ENCODE data around the gene EWSR1.
A peak's percentile ranks its signal among the peaks of the same experiment; 100 is the strongest.

EWSR1 gene

DNA sequence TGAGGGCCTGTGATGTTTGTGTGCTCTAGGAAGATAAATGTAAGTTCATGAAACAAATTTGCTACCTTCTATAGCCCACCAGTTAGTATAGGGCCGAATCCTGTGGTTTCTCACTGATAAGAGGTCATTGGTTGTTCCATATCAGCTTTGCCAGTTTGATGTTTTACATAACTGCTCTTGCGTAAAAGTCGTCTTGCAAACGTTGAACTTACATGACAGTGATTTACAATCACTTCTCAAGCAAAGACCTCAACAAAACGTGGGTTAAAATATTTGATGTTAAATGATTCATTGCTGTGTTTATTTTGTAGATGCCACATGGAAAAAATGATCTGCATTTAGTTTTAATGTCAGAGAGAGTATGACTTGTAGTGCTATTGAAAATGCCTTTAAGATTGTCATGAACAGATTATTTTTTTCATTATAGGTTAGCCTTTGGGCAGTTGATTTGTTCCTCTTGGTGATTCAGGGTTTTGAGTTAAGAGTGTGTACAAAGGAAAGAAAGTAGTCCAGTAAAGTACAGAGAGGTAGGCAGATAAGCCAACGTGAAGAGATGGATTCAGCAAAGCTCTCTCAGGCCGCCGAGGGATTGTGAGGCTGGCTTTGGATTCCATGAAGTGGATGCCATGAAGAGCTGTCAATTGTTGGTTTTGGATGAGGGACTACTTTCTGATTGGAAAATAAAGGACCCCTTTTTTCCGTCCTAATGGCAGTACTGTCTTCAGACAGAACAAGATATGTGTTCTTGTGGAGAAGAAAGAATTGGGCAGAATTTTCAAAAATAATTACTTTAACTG lies 2.6 kb downstream of the EWSR1 start:
- Mint-ChIP-seq H3K27me3 (no peaks in the 10 kb centered on the region), H3K4me3 (peak overlapping the region; percentile 94), H3K4me1 (ENCODE audit: low read depth) (peaks cover 70% of the 10 kb centered on the region), H3K9me3 (no peaks in the 10 kb centered on the region), H3K36me3 (ENCODE audit: low read depth) (peaks cover 94% of the 10 kb centered on the region), H3K27ac (peak overlapping the region; percentile 100)
- DNase-seq: peak; percentile 23

GRCh38 chr22:29272624-29273023 lies 4.6 kb downstream of the EWSR1 start:
- no peaks in the 10 kb centered on the region for H3K9me3 Mint-ChIP-seq
- peaks cover 76% of the 10 kb centered on the region for H3K4me1 Mint-ChIP-seq (ENCODE audit: low read depth)
- DNase-seq: no peak
- H3K36me3 Mint-ChIP-seq (ENCODE audit: low read depth): peaks cover 96% of the 10 kb centered on the region
- no peaks in the 10 kb centered on the region for H3K27me3 Mint-ChIP-seq
- peak overlapping the region; percentile 83 for H3K27ac Mint-ChIP-seq
- peak overlapping the region; percentile 94 for H3K4me3 Mint-ChIP-seq

DNA sequence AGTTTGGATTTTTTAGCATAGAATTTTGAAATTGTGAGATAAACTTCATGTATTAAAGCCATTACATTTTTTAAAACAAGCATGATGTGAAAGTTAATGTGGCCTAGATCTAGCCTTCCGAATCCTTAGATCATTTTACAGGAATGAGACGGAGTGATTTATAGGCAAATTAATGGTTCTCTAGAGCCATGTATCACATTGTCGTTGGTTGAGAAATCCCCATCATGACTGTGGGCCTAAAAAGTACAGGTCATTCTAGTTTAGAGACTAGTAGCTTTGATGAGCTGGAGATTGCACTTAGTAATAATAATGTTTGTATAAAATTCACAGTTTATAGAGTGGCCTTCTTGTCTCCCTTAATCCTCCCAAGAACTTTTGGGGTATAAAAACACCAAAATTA lies 7.1 kb downstream of the EWSR1 start:
- H3K4me3 Mint-ChIP-seq: no peak overlapping the region
- H3K27ac Mint-ChIP-seq: peak overlapping the region; percentile 44
- peaks cover 78% of the 10 kb centered on the region for H3K4me1 Mint-ChIP-seq (ENCODE audit: low read depth)
- peaks cover 100% of the 10 kb centered on the region for H3K36me3 Mint-ChIP-seq (ENCODE audit: low read depth)
- DNase-seq: no peak
- H3K27me3 Mint-ChIP-seq: no peaks in the 10 kb centered on the region
- H3K9me3 Mint-ChIP-seq: no peaks in the 10 kb centered on the region

DNA sequence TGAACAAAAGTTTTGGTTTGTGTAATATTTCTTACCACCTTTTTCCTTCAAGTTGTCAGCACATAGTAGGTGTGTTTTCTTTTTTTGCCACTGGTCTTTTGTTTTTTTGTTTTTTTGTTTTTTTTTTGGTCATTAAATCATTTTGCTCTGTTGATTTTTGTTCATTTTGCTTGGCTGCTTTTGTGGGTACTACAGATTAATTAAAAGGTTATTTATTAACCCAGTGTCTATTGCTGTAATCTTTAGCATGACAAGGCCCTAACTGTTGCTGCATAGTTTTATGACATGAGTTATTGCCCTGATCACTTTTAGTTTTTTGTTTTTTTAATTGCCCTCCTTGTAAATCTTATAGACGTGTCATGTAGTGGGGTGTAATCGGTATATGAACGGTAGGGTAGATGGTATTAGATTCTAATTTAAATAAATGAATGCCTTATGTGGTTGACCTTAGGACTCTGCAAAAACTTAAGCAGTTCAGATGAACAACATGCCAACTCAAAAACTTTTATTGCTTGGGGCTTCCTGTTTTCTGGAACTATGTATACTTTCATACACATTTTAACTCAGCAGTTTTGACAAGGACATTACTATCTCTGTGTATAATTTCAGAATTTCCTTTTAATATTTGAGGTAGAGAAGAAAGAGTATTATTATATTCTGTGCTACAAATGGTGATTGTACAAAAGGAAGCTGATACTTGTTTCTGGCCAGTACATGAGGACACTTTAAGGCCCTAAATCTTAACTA lies 7.9 kb downstream of the EWSR1 start:
- DNase-seq: no peak
- H3K4me3 Mint-ChIP-seq: no peak overlapping the region
- H3K27me3 Mint-ChIP-seq: no peaks in the 10 kb centered on the region
- no peaks in the 10 kb centered on the region for H3K9me3 Mint-ChIP-seq
- peak overlapping the region; percentile 68 for H3K27ac Mint-ChIP-seq
- H3K4me1 Mint-ChIP-seq (ENCODE audit: low read depth): peaks cover 72% of the 10 kb centered on the region
- peaks cover 100% of the 10 kb centered on the region for H3K36me3 Mint-ChIP-seq (ENCODE audit: low read depth)

DNA sequence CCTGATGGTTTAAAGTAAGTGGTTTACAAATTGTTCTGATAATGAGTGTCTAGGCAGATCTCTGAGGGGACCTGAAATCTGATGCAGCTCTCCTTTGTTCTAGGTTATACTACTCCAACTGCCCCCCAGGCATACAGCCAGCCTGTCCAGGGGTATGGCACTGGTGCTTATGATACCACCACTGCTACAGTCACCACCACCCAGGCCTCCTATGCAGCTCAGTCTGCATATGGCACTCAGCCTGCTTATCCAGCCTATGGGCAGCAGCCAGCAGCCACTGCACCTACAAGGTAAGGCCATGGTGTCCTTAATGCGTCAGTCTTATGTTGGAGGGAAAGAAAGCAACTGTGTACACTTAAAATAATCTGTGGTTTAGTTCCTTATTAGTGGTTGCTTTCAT lies 9.9 kb downstream of the EWSR1 start:
- DNase-seq: no peak
- Mint-ChIP-seq H3K27me3 (no peaks in the 10 kb centered on the region), H3K36me3 (ENCODE audit: low read depth) (peaks cover 100% of the 10 kb centered on the region), H3K4me3 (no peak overlapping the region), H3K27ac (peak overlapping the region; percentile 5), H3K9me3 (no peaks in the 10 kb centered on the region), H3K4me1 (ENCODE audit: low read depth) (peaks cover 54% of the 10 kb centered on the region)

GRCh38 chr22:29284196-29284595 lies 16.1 kb downstream of the EWSR1 start:
- Mint-ChIP-seq H3K9me3 (no peaks in the 10 kb centered on the region), H3K27ac (peak overlapping the region; percentile 63), H3K4me1 (ENCODE audit: low read depth) (peaks cover 27% of the 10 kb centered on the region), H3K4me3 (no peak overlapping the region), H3K36me3 (ENCODE audit: low read depth) (peaks cover 99% of the 10 kb centered on the region), H3K27me3 (no peaks in the 10 kb centered on the region)
- DNase-seq: no peak

DNA sequence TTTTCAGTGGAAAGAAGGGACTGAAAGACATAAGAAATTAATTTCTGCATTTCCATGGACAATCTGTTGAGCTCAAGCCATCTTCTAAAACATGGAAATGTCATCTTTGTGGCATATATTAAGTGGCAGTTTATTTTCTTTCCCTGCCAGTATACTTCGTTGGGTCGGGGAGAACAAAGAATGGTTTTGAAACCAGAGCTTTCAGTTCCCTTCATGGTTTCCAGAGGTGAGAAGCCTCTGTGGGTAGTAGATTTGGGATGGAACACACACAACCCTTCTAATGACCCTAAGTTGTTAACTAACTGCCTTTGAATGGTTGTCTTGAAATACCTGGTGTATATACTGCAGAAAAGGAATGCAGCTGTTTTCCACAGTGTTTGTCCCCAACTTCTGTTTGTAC lies 20.8 kb downstream of the EWSR1 start:
- Mint-ChIP-seq H3K27me3 (no peaks in the 10 kb centered on the region), H3K27ac (peak overlapping the region; percentile 73), H3K4me3 (no peak overlapping the region), H3K36me3 (ENCODE audit: low read depth) (peaks cover 99% of the 10 kb centered on the region), H3K9me3 (no peaks in the 10 kb centered on the region), H3K4me1 (ENCODE audit: low read depth) (peaks cover 25% of the 10 kb centered on the region)
- DNase-seq: no peak

- no peaks in the 10 kb centered on the region for H3K9me3 Mint-ChIP-seq
- H3K4me3 Mint-ChIP-seq: no peak overlapping the region
- no peak overlapping the region for H3K27ac Mint-ChIP-seq
- peaks cover 99% of the 10 kb centered on the region for H3K36me3 Mint-ChIP-seq (ENCODE audit: low read depth)
- no peaks in the 10 kb centered on the region for H3K27me3 Mint-ChIP-seq
- DNase-seq: no peak
- peaks cover 20% of the 10 kb centered on the region for H3K4me1 Mint-ChIP-seq (ENCODE audit: low read depth)
Measured at GRCh38 chr22:29290061-29290460, 22.0 kb downstream of the EWSR1 start.

DNA sequence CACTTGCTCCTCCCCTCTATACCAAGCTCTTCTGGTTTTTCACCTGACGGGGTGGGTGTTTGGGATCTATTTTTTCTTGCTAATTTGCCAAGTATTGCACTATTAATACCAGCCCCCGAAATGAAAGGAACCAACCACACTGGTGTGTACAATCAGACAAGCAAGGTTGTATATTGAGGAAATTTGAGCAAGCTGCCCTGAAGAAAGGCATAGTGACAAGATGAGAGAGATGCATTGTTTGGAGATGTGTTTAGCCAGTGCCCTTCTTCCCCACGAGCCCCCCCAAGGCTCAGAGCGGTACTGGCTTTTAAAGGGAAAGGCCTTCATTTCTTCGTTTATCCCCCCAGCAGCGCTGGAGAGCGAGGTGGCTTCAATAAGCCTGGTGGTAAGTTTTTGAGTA lies 23.1 kb downstream of the EWSR1 start:
- H3K36me3 Mint-ChIP-seq (ENCODE audit: low read depth): peaks cover 99% of the 10 kb centered on the region
- H3K27me3 Mint-ChIP-seq: no peaks in the 10 kb centered on the region
- no peak for DNase-seq
- H3K27ac Mint-ChIP-seq: peak overlapping the region; percentile 8
- no peaks in the 10 kb centered on the region for H3K9me3 Mint-ChIP-seq
- peaks cover 17% of the 10 kb centered on the region for H3K4me1 Mint-ChIP-seq (ENCODE audit: low read depth)
- H3K4me3 Mint-ChIP-seq: no peak overlapping the region

- Mint-ChIP-seq H3K4me1 (ENCODE audit: low read depth) (peaks cover 10% of the 10 kb centered on the region), H3K36me3 (ENCODE audit: low read depth) (peaks cover 100% of the 10 kb centered on the region), H3K9me3 (no peaks in the 10 kb centered on the region), H3K27ac (peak overlapping the region; percentile 70), H3K4me3 (no peak overlapping the region), H3K27me3 (no peaks in the 10 kb centered on the region)
- DNase-seq: no peak
Measured at GRCh38 chr22:29292379-29292778, 24.3 kb downstream of the EWSR1 start.

DNA sequence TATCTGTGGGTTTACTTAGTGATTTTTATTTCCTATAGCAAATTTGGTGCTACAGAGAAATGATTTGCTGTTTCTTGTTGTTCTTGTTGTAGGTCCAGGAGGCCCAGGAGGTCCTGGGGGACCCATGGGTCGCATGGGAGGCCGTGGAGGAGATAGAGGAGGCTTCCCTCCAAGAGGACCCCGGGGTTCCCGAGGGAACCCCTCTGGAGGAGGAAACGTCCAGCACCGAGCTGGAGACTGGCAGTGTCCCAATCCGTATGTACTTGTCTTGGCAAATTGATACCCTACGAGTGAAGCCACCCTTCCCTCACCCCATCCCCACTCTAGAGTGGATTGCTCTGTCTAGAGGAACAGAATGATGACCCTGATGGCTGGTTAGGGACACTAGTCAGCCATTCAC lies 30.6 kb downstream of the EWSR1 start:
- H3K9me3 Mint-ChIP-seq: no peaks in the 10 kb centered on the region
- DNase-seq: no peak
- H3K4me3 Mint-ChIP-seq: no peak overlapping the region
- H3K27me3 Mint-ChIP-seq: no peaks in the 10 kb centered on the region
- H3K4me1 Mint-ChIP-seq (ENCODE audit: low read depth): no peaks in the 10 kb centered on the region
- H3K27ac Mint-ChIP-seq: peak overlapping the region; percentile 9
- H3K36me3 Mint-ChIP-seq (ENCODE audit: low read depth): peaks cover 80% of the 10 kb centered on the region

DNA sequence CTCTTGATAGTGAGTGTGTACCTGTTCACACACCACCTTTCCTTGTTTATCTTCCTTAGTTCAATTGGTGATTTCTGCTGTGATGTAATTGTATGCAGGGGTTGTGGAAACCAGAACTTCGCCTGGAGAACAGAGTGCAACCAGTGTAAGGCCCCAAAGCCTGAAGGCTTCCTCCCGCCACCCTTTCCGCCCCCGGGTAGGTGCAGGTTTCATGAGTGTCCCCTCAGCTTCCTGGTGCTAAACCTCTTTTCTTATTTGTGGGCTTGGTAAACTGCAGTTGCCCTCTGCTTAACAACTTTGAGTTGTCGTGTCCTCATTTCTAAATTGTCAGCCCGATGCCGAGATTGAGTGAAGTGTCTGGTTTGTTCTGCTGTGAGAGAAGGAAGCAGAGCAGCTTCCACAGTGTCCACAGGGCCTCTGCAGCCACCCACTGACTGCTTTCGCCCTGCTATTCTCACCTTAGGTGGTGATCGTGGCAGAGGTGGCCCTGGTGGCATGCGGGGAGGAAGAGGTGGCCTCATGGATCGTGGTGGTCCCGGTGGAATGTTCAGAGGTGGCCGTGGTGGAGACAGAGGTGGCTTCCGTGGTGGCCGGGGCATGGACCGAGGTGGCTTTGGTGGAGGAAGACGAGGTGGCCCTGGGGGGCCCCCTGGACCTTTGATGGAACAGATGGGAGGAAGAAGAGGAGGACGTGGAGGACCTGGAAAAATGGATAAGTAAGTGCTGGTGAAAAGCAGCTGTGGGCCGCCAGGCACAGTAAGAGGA lies 31.2 kb downstream of the EWSR1 start:
- H3K36me3 Mint-ChIP-seq (ENCODE audit: low read depth): peaks cover 74% of the 10 kb centered on the region
- no peaks in the 10 kb centered on the region for H3K9me3 Mint-ChIP-seq
- H3K27ac Mint-ChIP-seq: peak overlapping the region; percentile 9
- DNase-seq: no peak
- H3K27me3 Mint-ChIP-seq: peaks cover 5% of the 10 kb centered on the region
- H3K4me3 Mint-ChIP-seq: no peak overlapping the region
- H3K4me1 Mint-ChIP-seq (ENCODE audit: low read depth): no peaks in the 10 kb centered on the region

DNA sequence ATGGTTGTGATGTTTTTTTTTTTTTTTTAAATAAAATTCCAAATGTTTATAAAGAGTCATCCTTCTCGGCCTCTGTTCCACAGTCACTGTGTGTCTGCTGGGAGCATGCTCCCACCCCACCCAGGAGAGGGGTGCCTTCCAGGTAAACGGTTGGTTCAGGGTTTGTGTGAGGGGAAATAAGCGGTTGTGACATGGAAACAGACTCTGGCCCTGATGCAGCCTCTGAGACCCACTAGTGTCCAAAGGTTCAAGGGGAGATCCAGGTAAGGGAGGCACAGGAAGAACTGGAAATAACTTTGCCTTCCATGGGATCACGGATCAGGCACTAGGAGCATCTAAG lies 32.4 kb downstream of the EWSR1 start:
- Mint-ChIP-seq H3K4me3 (no peak overlapping the region), H3K27ac (no peak overlapping the region), H3K4me1 (ENCODE audit: low read depth) (no peaks in the 10 kb centered on the region), H3K9me3 (no peaks in the 10 kb centered on the region), H3K36me3 (ENCODE audit: low read depth) (peaks cover 62% of the 10 kb centered on the region), H3K27me3 (peaks cover 16% of the 10 kb centered on the region)
- DNase-seq: no peak

DNA sequence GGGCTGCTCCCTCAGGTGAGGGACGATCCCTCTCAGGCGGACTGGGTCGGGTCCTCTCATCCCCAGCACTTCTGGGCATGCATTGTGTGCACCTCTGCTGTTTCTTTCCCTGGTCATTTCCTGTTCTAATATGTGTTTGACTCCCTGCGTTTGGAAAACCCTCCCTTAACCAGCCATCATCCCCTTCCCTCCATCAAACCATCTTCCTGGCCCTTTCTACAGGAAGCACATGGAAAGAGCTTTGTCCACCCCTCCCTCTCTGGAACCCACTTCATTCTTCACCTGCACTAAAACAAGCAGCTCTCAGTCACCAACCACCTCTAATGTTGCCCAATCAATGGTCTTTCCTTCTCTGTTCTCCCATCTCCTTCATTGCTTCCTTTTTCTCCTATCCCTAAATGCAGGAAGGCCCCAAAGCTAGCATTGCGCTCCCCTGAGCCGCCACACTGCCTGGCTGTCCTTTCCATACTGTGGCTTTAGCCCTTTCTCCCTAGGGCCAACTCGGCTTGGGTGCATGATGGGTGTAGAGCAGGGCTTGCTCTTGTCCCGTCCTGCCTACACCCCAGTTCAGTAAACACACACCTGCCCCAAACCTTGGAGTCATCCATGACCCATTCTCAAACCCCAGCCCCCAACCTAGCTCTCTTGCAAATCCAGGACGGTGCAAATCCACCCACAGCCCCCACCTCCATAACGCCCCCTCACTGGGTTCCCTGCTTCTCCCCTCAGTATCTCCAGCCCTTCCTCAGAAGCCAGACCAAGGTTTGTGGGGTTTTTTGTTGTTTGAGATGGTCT lies 32.9 kb downstream of the EWSR1 start:
- peaks cover 20% of the 10 kb centered on the region for H3K27me3 Mint-ChIP-seq
- peak; percentile 49 for DNase-seq
- no peak overlapping the region for H3K4me3 Mint-ChIP-seq
- H3K36me3 Mint-ChIP-seq (ENCODE audit: low read depth): peaks cover 57% of the 10 kb centered on the region
- H3K9me3 Mint-ChIP-seq: no peaks in the 10 kb centered on the region
- peak overlapping the region; percentile 50 for H3K27ac Mint-ChIP-seq
- peaks cover 2% of the 10 kb centered on the region for H3K4me1 Mint-ChIP-seq (ENCODE audit: low read depth)

Data from activated T-cell treated with anti-CD3 and anti-CD28 coated beads, Interleukin-2, amount 50 U/mL, for 24 hours (primary cell).